ENCODE measurements around the gene ARSG. TPM values are rescaled to one million over a fixed set of nuclear protein-coding genes. Genes with fewer than 3 reads are reported as not detected.

ARSG gene
- total and polyA plus RNA-seq, 2 experiments from 2014 or later = 1.7 to 5.1 TPM

GRCh38 chr17:68452724-68453290 is 161.5 kb downstream of the ARSG start (continued):
- TF ChIP-seq ZNF462 (CRISPR knock-in tag; IDR thresholded peaks at IDR 0.05) = no peak
- no peak for TF ChIP-seq ZNF114 (CRISPR knock-in tag; IDR thresholded peaks at IDR 0.05)
- no peak for TF ChIP-seq EZH2 (IDR thresholded peaks at IDR 0.05; ENCODE audit: low read depth, unreplicated experiment)

GRCh38 chr17:68453991-68454665 is 162.8 kb downstream of the ARSG start:
- Histone ChIP-seq H2AFZ (no peak overlapping the region), H3K4me3 (no peak overlapping the region), H3K9me2 (ENCODE audit: insufficient read depth) (no peaks in the 10 kb centered on the region), H3K27me3 (ENCODE audit: insufficient read depth) (peaks cover 7% of the 10 kb centered on the region; the same call in 1 of the 2 replicates), H4K20me1 (replicated peaks; ENCODE audit: insufficient read depth) (no peaks in the 10 kb centered on the region), H3K36me3 (ENCODE audit: insufficient read depth) (peaks cover 5% of the 10 kb centered on the region; the same call in 1 of the 2 replicates), H3F3A (replicated peaks; ENCODE audit: low read depth) (peaks cover 4% of the 10 kb centered on the region; the same call in 1 of the 2 replicates), H3K4me1 (ENCODE audit: insufficient read depth) (peaks cover 24% of the 10 kb centered on the region), H3K27ac (ENCODE audit: low read depth) (no peak overlapping the region), H3K79me2 (replicated peaks; ENCODE audit: insufficient read depth) (no peaks in the 10 kb centered on the region), H3K4me2 (no peak overlapping the region)
- H3K9me3 Mint-ChIP-seq = no peaks in the 10 kb centered on the region
- peaks cover 10% of the 10 kb centered on the region for H3K36me3 Mint-ChIP-seq (ENCODE audit: low read depth)
- no peak for ATAC-seq
- peaks cover 8% of the 10 kb centered on the region for H3K27me3 Mint-ChIP-seq (ENCODE audit: insufficient read depth, low read depth, poor library complexity)
- peaks cover 32% of the 10 kb centered on the region for H3K4me1 Mint-ChIP-seq
- no peak for DNase-seq (ENCODE audit: low spot score)
- H3K4me3 Mint-ChIP-seq = no peak overlapping the region
- H3K27ac Mint-ChIP-seq = no peak overlapping the region
- TF ChIP-seq ZNF331 (CRISPR knock-in tag; IDR thresholded peaks at IDR 0.05; ENCODE audit: low read depth) (no peak), POLR2AphosphoS5 (IDR thresholded peaks at IDR 0.05; ENCODE audit: low read depth) (no peak), NANOG (IDR thresholded peaks at IDR 0.05; ENCODE audit: borderline replicate concordance) (no peak), JUNB (IDR thresholded peaks at IDR 0.05; ENCODE audit: unreplicated experiment) (no peak), STAT1 (IDR thresholded peaks at IDR 0.05; ENCODE audit: unreplicated experiment) (no peak), CREB1 (CRISPR knock-in tag; IDR thresholded peaks at IDR 0.05; ENCODE audit: low read depth) (no peak), EZH2phosphoT487 (IDR thresholded peaks at IDR 0.05; ENCODE audit: unreplicated experiment) (no peak), ZNF114 (CRISPR knock-in tag; IDR thresholded peaks at IDR 0.05) (no peak), REST (IDR thresholded peaks at IDR 0.05; ENCODE audit: unreplicated experiment) (no peak), ETS1 (IDR thresholded peaks at IDR 0.05) (no peak)
